H4 (cell line): ENCODE results near the gene ARHGAP23. TPM values are rescaled to one million over a fixed set of nuclear protein-coding genes. Genes with fewer than 3 reads are reported as not detected.
"Not testable (repeated sequence)": the region's sequence is repeated elsewhere in the genome, so short reads cannot be mapped to it uniquely, and the experiment has no call there.

ENCODE experiments used
- DNase-seq: peaks from one replicate; pipeline ENCODE4 v3.0.0-alpha.2; 2015; ENCODE audit warnings: low spot score
- total RNA-seq: library from RNA; depleted of rRNA; stranded (reverse); fragments of >200 nt; shearing (Covaris generic); gene quantifications from 2 replicates; pipeline ENCODE4 v1.2.3, GENCODE V29; 2014

Gene ARHGAP23
- total RNA-seq, 1 experiment from 2014 or later = 11.7 TPM

DNA sequence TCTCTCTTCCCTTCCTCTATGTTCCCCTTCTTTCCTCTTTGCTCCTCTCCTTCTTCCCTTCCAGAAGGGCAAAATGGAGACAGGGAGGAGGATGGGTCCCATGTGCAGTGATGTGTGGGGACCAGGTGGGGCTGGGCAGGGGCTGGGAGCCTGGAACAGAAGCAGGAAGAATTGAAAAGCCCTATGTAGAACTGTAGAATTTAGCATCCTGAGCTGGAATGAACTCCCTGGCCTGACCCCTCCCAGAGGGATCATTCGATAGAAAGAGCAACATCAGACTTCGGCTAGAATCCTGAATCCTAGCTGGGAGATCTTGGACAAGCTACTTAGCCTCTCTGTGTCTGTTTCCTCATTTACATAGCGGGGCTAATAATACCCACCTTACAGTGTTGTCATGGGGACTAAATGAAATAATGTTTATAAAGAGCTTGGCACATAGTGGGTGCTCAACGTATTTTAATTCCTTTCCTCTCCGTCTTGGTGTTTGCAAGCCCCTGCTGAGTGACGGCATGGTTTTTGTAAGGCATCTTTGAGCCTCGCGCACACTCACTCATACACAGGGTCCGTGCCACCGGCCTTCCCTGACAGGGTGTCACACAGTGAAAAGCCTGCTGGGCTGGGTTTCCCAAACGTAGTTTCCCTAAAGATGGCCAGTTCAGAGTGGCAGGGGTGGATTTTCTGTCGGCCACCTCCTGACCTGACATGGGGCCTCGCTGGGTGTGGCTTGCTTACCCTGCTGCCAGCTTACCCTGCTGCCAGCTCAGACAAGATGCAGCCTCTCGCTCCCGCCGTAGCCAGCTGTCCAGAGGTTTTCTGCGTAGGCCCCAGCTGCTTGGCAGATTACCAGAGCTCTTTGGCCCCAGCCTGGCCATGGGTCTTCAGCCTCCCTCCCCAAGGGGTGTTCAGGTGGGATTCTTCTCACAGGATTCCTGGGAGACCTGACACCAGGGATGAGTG, 6.1 kb upstream of the ARHGAP23 start:
- no peak for DNase-seq

DNA sequence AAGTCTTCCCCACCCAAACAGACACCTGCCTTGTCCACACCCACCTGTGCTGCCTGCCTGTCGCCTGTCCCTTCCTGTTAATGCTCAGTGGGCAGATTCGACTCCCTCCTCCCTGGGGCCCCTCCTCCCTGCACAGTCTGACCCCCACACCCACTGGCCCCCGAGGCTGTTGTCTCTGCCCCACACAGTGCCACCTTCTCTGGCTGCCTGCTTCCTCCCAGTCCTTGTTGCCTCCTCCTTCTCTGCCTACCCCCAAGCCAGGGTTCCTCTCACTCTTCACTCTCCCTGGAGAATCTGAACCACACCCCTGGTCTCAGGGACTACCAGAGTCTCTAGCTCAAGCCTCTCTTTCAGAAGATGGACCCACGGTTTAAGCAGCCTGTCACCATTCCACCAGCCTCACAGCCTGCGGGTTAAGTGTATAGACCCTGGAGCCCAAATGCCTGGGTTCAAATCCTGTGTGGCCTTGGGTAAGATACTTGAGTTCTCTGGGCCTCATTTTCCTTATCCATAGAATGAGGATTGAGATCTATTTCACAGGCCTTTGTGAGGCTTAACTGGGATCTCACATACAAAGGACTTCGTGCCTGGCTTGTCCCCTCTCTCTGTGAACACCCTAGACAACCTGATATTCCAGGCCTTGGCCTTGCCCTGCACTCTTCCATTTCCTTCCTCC, 3.8 kb upstream of the ARHGAP23 start:
- DNase-seq = no peak

DNA sequence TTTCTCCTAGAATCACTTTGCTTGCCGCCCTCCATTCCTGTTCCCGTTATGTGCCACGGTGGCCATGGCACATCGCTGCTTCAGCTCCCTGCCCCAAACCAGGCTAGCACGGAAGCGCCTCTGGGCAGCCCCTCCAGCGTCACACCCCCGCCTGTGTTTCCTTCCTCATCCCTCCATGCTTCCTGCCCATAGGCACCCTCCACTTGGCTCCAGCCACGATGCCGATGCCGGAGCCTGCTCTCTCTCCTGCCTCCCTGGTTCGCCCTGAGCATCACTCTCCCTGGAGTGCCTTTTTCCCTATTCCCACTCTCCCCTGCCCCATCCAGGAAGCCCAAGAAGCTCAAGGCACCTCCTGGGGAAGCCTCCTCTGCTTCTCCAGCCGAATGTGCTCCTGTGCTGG, 3.2 kb upstream of the ARHGAP23 start:
- DNase-seq = no peak

DNA sequence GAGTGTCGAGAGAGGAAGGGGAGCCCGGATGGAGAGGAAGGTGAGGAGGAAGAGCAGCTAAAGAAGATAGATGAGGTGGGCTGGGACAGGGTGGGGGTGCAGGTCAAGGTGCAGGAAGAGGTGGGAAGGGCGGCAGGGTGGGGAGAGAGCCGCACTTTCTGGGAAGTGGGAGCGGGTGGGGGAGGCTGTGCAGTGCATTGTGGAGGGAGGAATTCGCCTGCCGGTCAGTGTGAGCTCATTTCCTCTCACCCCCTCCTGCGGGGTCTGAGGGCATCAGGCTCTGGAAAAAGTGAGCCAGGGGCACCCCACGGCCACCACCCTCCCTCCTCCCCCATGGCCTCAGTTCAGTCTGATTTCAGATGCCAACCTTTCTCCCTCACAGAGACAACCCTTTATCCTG, 2.5 kb upstream of the ARHGAP23 start:
- DNase-seq = no peak

DNA sequence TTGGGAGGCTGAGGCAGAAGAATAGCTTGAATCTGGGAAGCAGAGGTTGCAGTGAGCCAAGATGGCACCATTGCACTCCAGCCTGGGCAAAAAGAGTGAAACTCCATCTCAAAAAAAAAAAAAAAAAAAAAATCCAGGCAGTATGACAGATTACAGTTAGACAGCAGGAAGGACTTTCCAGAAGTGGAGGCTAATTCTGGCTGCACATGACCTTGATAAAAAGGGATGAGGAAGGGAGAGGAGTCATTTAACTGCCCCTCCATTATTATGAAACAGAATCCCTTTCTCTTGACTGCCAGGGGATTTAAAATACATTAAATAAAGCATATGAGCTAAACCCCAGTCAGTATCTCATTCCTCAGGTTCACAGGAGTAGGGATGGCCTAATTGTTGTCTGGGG, 1.8 kb upstream of the ARHGAP23 start:
- DNase-seq = no peak

DNA sequence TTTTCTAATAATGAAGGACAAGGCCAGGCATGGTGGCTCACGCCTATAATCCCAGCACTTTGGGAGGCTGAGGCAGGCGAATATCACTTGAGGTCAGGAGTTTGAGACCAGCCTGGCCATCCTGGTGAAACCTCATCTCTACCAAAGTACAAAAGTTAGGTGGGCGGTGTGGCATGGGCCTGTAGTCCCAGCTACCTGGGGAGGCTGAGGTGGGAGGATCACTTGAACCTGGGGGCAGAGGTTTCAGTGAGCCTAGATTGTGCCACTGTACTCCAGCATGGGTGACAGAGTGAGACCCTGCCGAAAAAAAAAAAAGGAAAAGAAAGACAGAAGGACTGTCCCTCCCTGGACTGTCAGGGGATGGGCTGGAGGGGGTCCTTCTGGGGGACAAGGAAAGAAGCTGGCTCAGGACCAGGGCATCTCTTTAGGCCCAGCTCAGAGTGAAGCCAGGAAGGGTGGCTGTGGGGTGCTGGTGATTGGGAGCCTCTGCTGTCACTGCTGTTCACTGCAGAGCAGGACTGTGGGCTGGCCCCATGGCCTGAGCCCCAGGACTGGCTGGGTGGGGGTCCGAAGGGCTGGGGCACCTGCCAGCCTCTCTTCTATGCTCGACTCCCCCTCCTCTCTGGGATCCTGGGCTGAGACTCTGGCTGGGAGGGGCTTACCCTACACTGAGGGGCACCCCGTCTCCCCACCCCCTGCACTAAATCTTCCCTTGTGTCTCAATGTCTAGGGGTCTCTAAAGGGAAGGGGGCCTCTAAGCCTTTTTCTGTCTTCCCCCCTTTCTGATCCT, 909 bp upstream of the ARHGAP23 start:
- DNase-seq = no peak

DNA sequence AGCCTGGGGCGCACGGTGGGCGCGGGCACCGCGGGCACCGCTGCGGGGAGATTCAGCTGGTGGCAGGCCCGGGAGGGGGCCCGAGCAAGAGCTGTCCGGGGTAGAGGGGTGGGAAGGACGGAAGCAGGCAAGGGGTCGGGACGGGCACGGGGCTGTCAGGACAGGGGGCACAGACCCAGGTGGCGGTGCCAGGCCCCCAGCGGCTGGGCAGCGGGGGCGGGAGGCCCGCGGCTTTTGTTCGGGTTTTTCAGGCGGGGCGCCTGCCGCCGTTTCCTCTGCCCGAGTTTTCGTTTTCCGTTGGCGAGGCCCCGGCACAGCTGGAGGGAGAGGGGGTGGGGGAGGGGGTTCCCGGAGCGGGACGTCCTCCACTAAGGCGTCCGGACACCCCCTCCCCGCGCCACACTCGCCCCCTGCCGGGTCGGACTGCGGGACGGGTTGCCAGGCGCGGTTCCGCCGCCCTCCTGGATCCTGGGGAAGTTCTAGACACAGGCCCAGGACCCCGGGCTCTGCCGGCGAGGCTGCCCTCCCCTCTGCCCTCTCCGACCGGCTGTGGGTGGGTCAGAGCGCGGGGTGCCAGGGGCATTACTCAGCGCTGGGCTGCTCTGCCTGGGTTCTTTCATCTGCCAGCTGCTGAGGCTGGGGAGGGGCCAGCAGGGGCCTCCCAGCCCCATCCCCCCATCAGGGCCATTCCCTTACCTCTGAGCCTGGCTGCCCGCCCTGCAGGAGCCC, 543 bp downstream of the ARHGAP23 start:
- no peak for DNase-seq

DNA sequence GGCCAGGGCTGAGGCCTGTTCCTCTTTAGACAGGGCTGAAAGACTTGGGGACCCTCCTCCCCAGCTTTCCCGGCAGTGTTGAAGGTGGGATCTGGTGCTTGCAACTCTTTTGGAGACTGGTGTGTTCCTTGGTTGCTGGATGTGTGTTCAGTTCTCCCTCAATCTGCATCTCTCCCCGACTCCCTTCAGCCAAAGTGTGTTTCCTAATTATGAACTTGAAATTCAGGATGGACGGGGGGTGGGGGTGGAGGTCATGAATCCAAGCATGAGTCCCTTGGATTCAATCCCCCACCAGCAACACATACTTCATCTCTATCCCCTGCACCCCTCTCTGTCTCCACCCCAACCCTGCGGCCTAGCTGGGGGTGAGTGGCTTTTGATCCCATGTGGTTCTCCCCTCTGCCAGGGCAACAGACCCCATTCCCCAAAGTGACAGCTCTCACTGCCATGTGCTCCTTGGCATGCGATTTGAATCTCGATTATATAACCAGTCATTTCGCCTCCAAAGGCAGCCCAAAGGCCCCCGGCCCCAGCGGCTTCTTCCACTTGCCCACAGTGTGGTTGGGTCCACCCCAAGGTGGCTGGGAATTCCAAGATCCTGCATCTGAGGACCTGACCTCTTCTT, 1.3 kb downstream of the ARHGAP23 start:
- no peak for DNase-seq

DNA sequence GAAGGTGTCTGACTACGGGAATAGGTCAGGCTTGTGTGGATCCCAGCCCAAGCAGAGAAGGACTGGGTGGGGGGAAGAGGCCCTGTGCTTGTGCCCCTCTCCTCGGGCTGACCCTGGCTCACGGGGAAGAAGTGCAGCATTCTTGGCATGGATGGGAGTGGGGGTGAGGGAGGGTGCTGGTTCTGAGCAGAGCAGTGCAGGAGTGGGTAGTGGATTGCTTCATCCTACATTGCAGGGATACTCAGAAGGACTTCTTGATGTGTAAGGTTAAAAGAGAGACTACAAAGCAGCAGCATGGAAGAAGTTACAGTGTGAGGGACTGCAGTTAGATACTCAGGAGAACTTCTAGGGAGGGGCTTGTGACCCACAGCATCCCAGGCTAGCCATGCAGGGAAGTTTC, 2.1 kb downstream of the ARHGAP23 start:
- no peak for DNase-seq

DNA sequence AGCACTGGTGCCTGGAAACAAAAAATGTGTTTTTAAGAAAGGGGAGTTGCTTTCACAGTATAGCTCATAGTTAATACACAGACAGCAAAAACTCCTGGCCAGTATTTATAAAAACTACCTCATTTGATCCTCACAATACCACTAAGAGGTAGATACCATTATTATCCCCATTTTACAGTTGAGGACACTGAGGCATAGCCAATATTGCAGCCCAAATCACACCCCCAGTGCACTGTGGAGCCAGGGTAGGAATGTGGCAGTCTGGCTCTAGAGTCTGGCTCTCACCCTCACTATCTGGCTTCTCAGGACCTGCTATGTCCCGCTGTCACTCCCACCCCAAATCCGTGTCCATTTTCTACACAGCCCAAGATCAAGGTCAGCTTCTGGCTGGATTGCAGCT, 2.6 kb downstream of the ARHGAP23 start:
- no peak for DNase-seq

DNA sequence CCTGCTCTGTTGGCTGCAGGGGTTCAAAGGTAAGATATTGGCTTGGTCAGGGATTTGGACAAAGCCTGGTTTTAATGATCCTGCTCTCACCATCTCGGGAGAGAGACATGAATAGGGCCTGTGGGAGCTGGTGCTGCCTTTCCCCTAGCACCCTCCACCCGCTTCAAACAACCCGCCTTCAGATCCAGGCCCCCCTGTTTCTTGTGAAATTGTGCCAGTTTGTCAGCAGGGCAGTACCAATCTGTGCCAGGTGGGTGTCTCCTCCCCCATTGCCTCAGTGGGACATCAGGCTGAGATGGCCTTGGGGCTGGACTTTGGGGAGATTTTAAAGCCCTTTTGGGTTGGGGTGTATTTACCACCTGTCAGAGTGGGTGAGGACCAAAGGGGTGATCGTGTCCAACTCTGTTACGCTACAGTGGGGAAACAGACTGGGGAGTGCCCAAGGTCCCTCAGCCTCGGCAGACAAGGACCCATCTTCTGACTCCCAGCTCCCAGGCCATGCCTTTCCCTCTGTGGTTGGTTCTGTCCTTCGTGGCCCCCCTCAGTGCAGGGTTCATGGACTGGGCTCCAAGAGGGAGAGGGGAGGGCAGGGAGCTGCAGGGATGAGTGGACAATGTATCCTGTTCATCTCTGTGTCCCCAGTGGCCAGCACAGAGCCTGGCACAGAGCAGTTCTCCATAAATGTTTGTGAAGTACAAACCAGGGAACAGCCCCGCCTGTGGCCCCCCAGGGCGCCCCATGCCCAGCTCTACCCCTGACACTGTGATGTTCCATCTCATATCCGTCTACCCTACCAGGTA, 3.3 kb downstream of the ARHGAP23 start:
- DNase-seq = no peak

DNA sequence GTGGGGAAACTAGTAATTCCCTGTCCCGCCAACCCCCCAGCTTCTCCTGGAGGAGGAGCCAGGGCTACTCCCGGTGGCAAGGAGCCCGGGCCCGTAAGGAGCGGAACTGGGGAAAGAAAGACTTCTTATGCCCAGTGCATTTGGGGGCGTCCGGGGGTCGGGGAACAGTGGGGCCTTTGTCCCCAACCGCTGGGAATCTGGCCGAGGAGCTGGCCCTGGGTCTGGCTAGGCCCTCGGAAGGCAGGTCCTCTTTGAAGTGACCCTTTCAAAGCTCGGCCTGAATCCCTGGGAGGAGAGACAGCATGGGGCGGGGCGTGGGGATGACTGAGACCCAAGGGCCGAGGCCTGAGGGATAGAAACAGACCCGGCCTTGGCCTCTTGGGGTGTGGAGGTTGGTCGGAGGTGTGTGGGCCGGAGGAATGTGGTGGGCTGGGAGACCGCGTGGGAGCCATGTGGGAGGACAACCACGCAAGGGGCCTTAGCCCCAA, 6.0 kb downstream of the ARHGAP23 start:
- DNase-seq = no peak

DNA sequence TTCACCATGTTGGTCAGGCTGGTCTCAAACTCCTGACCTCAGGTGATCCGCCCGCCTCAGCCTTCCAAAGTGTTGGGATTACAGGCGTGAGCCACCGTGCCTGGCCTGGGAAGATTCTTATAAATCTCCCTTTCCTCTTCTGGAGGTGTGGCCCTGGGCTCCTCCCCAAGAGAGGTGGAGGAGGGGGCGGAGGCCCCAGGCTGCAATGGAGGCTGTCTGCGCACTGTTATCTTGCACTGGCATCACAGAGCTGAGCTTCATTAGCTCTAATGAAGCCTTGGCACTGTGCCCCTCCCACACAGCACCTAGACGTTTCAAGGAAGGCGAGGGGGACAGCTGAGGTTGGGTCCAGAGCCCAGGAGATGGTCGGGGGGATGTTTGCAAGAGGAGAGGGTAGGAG, 7.5 kb downstream of the ARHGAP23 start:
- DNase-seq = no peak

DNA sequence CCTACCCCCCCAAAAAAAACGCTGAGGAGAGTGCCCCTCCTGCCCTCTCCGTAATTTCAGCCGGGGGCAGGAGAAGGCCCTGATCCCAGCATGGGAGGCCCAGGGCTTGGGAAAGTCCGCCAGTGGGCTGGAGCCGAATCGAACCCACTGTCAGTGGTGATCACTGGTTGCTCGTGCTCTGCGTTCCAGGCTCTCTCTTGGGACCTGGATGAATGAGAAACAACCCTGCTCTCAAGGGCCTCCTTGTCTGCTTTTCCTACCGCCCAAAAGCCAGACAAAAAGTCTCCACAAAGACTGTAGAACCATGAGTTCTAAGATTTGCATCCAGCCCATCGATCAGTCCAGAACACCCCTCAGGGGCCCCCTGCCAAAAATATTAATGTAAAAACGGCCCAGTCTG, 8.1 kb downstream of the ARHGAP23 start:
- no peak for DNase-seq

DNA sequence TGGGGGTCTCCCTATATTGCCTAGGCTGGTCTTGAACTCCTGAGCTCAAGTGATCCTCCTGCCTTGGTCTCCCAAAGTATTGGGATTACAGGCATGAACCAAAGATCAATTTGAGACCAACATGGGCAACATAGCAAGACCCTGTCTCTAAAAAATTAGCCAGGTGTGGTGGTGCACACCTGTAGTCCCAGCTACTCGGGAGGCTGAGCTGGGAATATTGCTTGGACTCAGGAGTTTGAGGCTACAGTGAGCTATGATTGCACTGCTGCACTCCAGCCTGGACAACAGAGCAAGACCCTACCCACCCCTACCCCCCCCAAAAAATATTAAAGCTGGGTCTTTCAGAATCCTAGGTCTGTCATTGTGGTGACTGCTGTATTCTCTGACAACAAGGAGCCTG, 9.0 kb downstream of the ARHGAP23 start:
- not testable (repeated sequence) for DNase-seq

DNA sequence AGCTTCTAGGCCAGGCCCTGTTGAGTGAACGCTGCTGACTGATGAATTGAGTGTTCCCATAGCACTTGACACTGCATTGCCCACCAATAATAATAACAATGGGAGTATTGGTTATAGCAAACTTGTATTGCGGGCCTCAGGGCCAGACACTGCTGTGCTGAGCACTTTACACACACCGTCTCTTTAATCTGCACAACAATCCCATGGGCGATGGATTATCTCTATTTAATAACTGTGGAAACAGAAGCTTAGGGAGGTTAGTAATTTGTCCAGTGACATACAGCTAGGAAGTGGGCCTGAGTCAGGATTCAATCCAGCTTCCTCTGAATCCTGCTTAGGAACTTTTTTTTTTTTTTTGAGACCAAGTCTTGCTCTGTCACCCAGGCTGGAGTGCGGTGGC, 11.2 kb downstream of the ARHGAP23 start:
- DNase-seq = no peak

DNA sequence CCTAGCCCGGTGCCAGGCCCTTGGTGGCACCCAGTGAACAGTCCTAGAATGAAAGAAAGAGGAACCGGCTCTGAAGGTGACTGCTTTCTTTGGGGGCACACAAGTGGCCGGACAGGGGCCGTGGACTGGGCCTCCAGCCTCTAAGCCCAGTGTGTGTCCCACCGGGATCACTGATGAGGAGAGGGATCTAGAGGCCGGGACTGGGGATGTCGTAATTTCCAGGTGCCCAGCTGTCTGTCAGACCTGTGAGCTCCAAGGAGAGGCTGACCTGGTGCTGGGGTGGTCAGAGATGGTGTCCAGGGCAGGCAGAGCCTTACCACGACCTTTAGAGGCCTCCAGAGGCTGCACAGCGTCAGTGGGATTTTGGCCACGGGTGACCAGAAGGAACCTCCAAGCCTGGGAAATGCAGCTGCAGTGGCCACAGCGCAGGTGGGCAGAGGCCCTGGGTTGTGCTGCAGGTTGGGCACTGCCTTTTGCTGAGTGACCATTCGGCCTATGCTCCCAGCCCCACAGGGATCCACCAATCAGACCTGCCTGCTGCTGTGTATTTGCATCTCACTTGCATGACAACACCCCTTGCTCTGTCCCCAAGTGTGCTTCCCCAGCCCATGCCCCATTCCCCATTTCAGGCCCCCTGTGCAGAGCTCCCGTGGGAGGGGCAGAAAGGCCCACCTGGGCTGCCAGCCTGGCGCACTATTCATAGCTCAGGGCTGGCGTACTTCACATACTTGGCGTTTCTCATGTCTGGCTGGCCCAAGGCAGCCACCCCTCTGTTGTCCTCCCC, 12.5 kb downstream of the ARHGAP23 start:
- no peak for DNase-seq

DNA sequence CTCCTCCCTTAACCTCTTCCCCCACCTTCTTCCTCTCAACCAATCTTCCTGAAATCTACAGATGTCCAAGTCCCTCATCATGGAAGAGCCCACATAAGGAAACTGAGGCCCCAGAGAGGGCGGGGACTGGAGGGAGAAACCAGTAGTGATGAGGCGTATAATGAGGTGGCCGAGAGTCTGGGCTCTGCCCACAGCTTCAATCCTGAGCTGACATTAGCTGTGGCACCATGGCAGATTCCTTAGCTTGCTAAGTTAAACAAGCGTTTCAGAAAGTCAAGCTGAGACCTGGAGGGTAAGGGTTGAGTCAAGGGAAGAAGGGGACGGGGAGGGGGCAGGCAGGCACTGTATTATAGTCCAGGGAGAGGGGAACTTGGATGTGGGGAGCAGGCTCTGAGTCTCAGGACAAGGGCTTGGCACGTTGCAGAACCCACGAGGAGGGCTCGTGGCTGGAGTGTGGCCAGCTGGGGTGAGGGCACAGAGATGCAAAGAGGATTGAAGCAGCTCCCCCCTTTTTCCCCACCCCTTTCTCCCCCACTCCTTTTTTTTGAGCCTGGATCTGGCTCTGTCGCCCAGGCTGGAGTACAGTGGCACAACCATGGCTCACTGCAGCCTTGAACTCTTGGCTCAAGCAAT, 13.3 kb downstream of the ARHGAP23 start:
- DNase-seq = no peak

DNA sequence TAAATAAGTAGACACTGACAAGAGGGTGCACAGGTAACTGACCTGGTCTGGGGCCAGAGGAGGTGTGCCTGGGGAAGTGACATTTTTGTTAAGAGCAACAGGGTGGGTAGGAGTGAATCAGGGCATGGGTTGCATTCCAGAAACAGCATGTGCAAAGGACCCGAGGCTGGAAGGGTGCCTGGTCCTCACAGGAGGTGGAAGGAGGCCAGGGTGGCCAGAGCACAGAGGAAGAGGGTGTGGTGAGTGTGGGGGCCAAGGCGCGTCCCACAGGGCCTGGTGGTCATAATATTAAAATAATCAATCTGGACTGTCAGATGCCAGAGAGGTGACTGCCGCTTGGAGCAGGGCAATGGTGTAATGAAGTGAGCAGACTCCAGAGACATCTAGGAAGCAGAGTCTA, 14.3 kb downstream of the ARHGAP23 start:
- DNase-seq = no peak
